Gastroesophageal sphincter (tissue), 3 donors: ENCODE data around the gene ZSWIM6.

Source experiments
- CTCF ChIP-seq, 4 experiments: fragments of 200-600 bp in 2 of 4; fragments of 450-650 bp in 2 of 4; sonication (generic) in 1 of 4; IDR thresholded peaks; one replicate each; pipeline ENCODE4 v1.5.1; 2017 to 2019; ENCODE audit warnings: antibody characterized with exemption in 4 of 4, mild to moderate bottlenecking in 2 of 4, moderate library complexity in 2 of 4
- POLR2A ChIP-seq, 2 donors: fragments of 450-650 bp; IDR thresholded peaks; one replicate each; pipeline ENCODE4 v1.6.1; 2017; ENCODE audit warnings: antibody characterized with exemption in 2 of 2, mild to moderate bottlenecking in 2 of 2, moderate library complexity in 1 of 2

GRCh38 chr5:61461926-61462325, 129.9 kb downstream of the ZSWIM6 start:
- no peak for TF ChIP-seq POLR2A (IDR thresholded peaks at IDR 0.05)
- no peak for TF ChIP-seq CTCF (IDR thresholded peaks at IDR 0.05)
